Esophagus mucosa (tissue), 1 donor: Measurements from ENCODE around the gene HLA-DMB. TPM values are rescaled to one million over a fixed set of nuclear protein-coding genes. Genes with fewer than 3 reads are reported as not detected.

Experiments
- ATAC-seq: fragments of 200-7000 bp; cut with Tn5 transposase; one replicate; pipeline ENCODE4 v1.9.1; 2020
- total RNA-seq: library from RNA; stranded (reverse); gene quantifications from one replicate; pipeline ENCODE4 v1.2.4, GENCODE V29; 2023
- donor health status: DM: yes; HTN: yes; CAD: no.

The HLA-DMB gene
- total RNA-seq, result 5.5 TPM

DNA sequence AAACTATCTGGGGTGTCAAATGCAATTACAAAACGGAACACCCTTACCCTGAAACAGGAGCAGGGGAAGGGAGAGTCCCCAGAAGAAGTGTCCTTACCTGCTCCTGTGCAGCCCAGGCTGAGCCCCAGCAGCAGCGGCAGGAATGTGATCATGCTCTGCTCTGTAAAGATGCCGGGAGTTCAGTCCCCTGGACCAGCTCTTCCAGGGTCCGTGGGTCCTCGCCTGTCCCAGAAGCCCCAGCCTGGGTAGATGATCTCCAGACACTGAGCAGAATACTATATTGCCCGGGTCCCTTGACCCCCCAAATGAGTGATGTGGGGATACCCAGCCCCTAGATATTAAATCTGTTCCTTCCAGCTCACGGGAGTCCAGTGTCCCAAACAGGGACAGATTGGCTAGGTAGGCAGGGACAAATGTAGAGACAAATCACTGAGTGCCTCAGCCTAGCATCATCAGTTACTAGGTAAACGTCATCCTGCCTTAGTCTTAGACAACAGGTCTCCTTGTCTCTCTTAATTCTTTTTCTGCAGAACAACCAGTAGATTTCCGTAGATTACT, at the start of gene HLA-DMB:
HLA-DMB (minus strand) TSS at position 373 of the 558 bp plus-strand sequence; CDS start at position 152, 221 bp downstream.
- peak; percentile 90 for ATAC-seq

DNA sequence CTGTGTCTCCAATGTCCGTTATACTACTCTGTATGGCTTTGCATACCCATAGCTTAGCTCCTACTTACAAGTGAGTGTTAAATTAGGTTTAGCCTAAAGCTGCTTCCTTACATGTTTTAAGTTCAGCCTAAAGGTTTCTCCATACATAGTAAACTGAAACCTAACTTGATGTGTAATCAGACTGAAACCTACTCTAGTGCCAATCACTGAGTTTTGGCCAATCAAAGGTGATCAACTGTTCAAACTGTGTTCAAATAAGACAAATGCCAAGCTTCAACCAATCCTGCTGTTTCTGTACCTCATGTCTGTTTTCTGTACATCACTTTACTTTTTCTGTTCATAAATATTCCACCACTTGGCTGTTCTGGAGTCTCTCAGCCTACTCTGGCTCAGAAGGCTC, 48.5 kb upstream of the HLA-DMB start:
- no peak for ATAC-seq

DNA sequence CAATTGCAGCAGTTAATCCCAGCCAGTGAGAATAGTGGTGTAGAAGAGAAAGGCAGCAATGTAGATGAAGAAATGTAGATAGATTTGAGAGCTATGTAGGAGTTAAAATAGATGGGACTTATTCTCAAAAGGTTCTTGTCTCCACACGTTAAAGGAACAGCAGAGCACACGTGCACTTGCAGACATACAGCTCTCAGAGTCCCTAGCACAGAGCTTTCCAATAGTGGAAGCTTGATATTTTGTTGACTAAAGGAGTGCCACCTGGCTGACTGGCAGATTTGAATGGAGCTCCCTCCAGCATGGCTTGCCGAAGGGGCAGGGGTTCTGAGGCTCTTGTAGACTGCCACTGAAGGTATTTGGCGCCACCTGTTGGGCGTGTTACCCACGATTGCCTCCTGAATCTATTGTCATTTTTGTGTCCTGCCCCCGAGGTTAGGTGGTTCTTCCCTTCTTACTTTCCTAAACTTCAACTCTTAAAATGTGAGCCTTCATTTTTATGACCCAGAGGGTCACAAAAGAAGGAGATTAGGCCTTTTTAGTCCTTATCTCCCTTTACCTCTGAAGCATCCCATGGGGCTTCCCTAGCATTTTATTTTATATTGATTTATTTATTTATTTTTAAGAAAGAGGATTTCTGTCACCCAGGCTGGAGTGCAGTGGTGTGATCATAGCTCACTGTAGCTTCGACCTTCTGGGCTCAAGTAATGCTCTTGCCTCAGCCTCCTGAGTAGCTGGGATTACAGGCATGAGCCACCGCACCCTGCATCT, 44.0 kb upstream of the HLA-DMB start:
- ATAC-seq, result peak; percentile 76

DNA sequence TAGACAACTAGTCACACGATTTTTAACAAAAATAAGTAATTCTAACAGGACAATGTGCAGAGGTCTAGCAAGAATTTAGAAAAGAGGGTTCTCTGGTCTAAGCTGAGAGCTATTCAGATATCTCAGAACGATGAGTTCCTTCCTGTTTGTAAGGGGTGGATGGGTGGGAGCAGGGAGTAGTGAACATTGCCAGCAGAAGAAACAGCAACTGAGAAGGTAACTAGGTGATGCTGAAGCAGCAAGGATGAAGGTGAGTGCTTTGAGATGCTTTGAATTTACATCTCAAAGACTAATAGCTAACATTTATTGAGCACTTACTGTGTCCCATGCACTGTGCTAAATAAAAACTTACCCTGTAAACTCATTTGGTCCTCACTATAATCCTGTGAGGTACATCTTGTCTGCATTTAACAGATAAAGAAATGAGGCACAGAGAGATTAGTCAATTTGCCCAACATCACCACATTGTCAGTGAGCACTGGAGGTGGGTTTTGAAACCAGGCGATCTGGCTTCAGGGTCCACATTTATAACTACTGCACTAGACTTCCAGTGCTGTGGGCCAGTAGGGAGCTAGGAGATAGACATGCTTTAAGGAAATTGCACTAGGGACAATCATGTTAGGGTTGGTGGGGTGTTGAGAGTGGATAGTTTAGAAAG, 43.3 kb upstream of the HLA-DMB start:
- peak; percentile 16 for ATAC-seq

DNA sequence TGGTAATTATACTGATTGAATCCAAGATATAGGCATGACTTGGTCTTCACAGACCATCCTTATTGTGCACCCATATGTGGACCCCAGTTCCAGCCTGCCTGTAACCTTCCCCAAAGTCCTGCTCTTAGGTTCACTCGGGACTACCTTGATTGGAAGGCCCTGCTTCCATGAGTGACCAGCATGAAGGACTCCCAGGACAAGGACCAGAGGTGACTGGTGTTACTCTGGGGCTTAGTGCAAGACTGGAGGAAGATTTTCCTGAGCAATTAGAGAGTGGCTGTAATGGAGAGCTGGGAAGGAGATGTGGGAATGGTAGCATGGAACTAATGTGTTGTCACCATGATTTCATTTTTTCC, 42.6 kb upstream of the HLA-DMB start:
- ATAC-seq, result peak; percentile 15

DNA sequence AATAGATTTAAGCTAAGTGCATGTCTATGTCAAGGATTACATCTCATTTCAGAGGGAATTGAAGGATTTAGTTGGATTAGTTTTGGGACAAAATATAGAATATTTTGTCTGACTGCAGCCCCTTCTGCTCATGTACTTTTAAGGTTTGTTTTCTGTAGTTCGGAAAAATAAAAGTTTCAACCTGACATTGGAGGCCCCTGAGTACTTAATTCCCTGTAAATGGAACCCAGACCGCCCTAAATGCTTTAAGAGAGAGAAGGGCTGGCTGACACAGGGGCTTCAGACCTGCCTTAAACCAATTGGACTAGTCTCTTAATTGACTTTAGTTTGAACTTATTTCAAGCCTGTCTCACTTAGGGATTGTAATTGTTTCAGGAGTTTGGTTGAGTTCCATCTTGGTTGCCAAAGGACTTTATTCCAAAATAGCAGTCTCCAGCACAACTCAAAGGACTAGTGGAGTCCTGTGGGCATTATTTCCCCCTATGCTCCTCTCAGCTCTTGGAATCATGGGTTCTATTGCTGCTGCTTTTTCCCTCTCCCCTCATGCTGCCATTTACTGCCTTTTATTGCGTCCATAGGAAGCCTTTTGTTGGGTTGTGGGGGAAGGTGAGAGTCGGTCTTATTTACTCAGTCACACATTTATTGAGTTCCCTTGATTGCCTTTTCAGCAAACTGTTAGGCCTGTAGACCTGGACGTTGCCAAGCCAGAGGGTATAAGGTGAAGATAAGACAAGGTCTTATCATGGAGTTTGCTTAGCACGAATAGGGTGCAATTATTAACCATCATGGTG, 42.1 kb upstream of the HLA-DMB start:
- ATAC-seq, result no peak

DNA sequence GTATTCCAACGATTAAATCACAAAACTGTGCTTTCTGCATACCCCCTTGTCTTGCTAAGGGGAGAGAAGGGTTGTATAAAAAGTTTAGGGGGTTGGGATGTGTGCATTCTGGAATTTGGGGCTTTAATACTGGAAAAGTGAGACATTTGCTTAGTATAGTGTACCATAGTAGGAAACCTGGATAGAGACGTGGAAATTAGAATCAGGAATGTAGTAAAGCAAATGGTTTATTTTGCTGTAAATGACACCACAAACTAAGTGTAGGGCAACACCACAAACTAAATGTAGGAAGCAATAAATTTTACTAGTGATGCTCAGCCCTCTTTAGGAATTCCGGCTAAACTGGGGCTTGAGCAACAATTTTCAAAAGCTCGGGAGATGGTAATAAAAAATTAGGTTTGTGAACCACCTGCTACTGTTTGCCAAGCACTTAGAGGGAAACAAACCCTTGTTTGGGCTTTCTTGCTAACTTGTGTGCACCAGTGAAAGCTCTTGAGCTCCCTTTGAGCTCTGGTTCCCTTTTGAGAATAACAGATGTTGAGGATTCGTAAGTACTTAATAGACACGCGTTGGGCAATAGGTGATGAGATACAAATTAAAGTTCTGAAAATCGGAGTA, 41.4 kb upstream of the HLA-DMB start:
- no peak for ATAC-seq

DNA sequence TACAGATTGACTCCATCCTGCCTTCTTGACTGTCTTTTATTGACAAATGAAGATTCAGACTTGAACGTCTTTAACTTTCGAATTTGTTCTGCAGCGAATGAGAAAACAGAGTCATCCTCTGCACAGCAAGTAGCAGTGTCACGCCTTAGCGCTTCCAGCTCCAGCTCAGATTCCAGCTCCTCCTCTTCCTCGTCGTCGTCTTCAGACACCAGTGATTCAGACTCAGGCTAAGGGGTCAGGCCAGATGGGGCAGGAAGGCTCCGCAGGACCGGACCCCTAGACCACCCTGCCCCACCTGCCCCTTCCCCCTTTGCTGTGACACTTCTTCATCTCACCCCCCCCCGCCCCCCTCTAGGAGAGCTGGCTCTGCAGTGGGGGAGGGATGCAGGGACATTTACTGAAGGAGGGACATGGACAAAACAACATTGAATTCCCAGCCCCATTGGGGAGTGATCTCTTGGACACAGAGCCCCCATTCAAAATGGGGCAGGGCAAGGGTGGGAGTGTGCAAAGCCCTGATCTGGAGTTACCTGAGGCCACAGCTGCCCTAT, 39.7 kb upstream of the HLA-DMB start:
- no peak for ATAC-seq

DNA sequence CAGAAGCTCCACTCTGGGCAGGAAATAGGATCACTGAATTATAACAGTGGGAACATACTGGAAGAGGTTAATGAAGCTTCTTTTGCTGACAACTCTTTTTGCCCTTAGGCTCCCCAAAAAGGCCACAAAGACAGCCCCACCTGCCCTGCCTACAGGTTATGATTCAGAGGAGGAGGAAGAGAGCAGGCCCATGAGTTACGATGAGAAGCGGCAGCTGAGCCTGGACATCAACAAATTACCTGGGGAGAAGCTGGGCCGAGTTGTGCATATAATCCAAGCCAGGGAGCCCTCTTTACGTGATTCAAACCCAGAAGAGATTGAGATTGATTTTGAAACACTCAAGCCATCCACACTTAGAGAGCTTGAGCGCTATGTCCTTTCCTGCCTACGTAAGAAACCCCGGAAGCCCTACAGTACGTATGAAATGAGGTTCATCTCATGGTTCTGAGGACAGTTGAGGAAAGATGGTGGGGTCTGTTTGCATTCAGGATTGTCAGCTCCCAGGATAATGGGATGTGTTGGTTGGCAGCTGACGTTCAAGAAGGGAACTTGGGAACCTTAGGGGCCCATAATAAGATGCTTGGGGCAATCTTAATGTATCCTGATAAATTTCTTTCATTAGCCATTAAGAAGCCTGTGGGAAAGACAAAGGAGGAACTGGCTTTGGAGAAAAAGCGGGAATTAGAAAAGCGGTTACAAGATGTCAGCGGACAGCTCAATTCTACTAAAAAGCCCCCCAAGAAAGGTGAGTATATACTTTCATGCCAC, 39.1 kb upstream of the HLA-DMB start:
- no peak for ATAC-seq

DNA sequence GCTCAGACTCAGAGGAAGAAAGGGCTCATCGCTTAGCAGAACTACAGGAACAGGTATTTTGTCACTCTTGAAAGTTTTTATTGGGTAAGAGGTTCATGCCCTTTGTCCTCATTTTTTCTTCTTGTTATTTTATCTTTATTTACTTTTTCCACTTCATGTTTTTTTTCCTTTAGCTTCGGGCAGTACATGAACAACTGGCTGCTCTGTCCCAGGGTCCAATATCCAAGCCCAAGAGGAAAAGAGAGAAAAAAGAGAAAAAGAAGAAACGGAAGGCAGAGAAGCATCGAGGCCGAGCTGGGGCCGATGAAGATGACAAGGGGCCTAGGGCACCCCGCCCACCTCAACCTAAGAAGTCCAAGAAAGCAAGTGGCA, 37.1 kb upstream of the HLA-DMB start:
- no peak for ATAC-seq

DNA sequence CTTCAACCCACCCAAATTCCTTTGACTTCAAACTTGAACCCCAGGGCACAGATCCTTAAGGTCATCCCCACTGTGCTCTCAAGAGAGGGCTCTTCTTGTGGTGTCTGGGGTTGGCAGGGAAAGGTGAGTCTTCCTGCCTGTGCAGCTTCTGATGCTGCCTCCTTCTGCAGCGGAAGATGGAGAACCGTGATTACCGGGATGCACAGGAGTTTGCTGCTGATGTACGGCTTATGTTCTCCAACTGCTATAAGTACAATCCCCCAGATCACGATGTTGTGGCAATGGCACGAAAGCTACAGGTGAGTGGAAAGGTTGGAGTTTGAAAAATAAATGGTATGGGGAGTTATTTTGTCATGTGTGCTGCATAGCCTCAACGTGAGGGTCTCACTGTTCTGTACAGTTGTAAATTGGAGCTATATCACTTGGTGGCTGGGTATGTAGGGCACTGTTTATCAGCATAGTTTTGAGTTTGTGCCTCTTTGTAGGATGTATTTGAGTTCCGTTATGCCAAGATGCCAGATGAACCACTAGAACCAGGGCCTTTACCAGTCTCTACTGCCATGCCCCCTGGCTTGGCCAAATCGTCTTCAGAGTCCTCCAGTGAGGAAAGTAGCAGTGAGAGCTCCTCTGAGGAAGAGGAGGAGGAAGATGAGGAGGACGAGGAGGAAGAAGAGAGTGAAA, 36.6 kb upstream of the HLA-DMB start:
- no peak for ATAC-seq

DNA sequence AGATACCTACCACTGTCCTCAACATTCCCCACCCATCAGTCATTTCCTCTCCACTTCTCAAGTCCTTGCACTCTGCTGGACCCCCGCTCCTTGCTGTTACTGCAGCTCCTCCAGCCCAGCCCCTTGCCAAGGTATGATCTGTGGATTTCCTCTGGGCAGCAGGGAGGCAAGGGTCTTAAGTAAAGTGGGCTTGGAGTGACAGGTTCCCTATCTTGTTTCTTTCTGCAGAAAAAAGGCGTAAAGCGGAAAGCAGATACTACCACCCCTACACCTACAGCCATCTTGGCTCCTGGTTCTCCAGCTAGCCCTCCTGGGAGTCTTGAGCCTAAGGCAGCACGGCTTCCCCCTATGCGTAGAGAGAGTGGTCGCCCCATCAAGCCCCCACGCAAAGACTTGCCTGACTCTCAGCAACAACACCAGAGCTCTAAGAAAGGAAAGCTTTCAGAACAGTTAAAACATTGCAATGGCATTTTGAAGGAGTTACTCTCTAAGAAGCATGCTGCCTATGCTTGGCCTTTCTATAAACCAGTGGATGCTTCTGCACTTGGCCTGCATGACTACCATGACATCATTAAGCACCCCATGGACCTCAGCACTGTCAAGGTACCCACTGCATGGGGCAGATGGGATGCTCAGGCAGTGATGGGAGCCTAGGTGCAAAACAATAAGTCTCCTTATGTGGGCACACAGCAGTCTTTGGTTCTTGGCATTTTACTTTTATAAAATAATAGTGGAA, 35.7 kb upstream of the HLA-DMB start:
- ATAC-seq, result no peak

DNA sequence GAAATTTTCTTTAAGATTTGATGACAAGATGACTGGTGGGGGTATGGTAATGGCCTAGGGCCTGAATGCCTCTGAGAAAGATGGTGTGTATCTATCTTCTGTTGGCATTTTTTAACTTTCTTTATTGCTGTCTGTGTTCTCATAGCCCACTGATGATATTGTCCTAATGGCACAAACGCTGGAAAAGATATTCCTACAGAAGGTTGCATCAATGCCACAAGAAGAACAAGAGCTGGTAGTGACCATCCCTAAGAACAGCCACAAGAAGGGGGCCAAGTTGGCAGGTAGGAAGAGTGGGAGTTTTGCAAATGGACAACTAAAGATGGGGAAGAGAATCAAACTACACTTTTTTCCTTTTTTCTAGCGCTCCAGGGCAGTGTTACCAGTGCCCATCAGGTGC, 35.1 kb upstream of the HLA-DMB start:
- no peak for ATAC-seq

DNA sequence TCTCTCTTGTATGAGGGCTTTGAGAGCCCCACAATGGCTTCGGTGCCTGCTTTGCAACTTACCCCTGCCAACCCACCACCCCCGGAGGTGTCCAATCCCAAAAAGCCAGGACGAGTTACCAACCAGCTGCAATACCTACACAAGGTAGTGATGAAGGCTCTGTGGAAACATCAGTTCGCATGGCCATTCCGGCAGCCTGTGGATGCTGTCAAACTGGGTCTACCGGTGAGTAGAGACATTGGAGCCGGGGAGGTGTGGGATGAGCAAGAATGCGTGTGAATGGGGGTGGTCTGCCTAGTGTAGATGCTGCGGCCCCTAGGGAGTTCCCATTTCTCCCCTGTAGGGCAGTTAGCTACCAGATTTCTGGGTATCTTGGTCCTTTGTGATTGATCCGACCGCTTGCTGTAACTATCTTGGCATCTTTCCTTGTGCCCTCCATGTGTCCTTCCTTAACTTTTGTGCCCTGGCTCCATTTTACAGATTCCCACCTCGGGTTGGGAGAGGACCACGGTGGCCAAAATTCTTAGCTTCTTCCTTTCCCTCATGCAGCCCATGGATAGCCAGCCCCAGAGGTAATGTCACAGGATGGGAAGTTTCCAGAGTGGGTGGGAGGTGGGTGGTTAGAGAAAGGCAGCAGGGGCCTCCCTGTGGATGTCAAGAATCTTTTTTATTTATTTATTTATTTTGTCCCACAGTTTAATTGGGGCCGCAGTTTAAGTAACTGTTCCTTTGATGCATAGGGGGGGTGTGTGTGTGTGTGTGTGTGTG, 33.9 kb upstream of the HLA-DMB start:
- ATAC-seq, result no peak

DNA sequence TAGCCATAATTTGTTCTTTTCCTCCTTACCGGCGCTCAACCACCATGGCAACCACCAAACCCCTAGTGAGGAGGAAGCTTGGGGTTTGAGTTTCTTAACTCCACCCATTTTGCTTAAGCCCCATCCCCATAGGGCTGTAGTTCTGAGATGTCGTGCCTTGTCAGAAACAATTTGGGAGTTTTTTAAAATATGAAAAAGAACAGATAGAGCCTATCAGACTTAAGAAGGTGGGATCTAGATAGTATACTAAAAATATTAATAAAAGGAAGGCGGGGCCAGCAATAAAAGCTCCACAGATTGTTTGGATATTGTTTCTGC, 33.1 kb upstream of the HLA-DMB start:
- ATAC-seq, result no peak

DNA sequence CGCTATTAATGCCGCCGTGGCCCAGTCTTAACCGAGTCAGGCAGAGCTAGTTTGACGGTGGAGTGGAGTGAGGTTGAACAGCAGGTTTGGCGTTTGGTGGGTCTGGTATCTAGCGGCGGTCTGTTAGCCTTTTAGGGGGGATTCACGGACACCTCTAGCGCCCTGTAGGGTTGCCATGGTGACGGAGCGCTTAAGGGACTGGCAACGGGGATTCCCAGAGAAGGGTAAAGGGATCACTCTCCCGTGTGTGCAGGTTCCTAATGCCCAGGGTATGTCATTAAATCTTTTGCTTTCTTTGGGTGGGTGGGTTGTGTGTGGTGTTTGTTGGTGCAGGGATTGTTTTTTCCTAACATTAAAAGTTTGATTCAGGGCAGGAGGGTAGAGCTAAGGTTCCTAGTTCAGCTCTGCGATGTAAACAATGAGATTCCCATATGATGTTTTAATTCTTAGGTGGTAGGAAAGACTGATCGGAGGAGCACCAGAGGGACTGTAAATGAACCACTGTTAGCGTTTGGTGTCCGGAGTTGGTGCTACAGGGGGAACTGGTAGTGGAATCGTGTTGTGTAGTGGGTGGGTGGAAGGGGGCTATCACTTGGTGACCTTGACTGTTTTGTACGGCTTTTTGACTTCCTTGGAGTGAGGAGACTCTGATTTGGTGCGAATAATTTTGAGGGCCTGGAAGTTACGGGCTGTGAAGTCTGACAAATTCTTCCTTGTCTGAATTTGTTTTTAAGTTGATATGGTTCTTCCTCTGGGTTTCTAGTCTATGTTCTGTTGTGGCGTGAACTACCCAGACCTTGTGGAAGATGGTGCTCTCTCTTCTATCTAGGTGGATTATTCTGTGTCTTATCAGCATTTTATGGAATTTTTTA, 32.6 kb upstream of the HLA-DMB start:
- no peak for ATAC-seq

DNA sequence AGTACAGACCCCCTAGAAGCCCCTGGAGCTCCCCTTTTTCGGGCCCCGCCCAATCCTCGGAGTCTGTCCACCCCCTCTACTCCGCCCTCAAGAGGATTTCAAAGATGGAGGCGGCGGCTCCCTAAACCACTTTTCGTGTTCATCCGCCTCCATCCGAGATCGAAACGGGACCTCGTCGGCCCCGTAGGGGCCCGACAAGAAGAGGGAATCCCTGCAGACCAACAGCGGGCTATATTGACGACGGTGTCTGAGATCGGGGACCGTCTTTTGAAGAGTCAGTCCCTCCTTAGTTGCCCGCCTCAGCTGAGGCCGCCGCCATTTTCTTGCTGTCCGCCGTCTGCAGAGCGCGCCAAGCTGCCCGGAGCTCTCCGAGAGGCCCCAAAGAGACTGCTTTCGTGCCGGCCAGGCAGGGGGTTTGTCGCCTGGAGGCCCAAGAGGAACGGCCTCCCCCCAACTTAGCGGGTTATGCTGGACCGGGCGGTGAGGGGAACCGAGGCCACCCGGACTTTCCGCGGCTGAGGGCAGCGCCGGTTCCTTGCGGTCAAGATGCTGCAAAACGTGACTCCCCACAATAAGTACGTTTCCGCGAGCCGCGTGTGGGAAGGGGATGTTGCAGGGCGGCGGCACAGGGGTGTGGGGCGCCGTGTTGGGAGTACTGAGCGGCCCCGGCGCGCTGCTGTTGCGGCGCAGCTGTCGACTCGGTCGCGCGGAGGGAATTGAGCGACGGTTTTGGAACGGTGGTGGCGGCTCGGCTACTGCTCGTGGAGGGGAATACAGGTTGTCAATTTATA, 31.7 kb upstream of the HLA-DMB start:
- no peak for ATAC-seq
